SK-N-MC (cell line): ENCODE results near the gene ATP2B1.

Source experiments
- EZH2 ChIP-seq: fragments of 200-600 bp; sonication (generic); IDR thresholded peaks from one replicate; pipeline ENCODE4 v1.6.1; 2017; ENCODE audit warnings: antibody characterized with exemption
- POLR2AphosphoS5 ChIP-seq: IDR thresholded peaks from 2 replicates; pipeline ENCODE4 v1.6.1; 2012; ENCODE audit warnings: mild to moderate bottlenecking, low read depth, low read length, borderline replicate concordance

DNA sequence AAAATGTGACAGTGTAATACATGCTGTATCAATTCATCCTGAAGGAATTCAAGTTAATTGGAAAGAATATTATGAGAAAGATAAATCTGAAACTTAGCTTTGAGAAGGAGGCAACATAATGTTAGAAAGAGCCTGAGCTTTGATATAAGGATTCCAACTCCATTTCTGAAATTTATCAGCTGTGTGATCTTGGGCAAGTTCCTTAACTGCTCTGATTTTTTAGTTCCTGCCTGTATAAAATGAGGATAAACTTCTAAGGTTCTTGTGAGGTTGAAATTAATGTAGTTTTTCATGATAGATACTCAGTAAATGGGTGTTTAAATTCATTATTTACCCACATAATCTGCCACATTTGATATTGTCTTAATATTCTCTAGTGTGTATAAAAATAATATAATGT lies 14.6 kb upstream of the ATP2B1 start:
- TF ChIP-seq EZH2 (no peak), POLR2AphosphoS5 (no peak)
